ENCODE measurements around the gene ACTA1.

GRCh38 chr1:229466887-229467286 lies 33.0 kb upstream of the ACTA1 start:
- TF ChIP-seq, protein P1, sequence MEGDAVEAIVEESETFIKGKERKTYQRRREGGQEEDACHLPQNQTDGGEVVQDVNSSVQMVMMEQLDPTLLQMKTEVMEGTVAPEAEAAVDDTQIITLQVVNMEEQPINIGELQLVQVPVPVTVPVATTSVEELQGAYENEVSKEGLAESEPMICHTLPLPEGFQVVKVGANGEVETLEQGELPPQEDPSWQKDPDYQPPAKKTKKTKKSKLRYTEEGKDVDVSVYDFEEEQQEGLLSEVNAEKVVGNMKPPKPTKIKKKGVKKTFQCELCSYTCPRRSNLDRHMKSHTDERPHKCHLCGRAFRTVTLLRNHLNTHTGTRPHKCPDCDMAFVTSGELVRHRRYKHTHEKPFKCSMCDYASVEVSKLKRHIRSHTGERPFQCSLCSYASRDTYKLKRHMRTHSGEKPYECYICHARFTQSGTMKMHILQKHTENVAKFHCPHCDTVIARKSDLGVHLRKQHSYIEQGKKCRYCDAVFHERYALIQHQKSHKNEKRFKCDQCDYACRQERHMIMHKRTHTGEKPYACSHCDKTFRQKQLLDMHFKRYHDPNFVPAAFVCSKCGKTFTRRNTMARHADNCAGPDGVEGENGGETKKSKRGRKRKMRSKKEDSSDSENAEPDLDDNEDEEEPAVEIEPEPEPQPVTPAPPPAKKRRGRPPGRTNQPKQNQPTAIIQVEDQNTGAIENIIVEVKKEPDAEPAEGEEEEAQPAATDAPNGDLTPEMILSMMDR (IDR thresholded peaks at IDR 0.05) = no peak
- TF ChIP-seq POLR2AphosphoS5 (IDR thresholded peaks at IDR 0.05) (no peak), POLR2A (IDR thresholded peaks at IDR 0.05) (no peak)
